Common myeloid progenitor, CD34-positive (primary cell): ENCODE data around the gene AP1M1.

Experiments used
- CTCF ChIA-PET: fragments of 350-600 bp; sonication (Branson Sonifier 250); formaldehyde crosslinking; loops from one replicate; lab custom pipeline; 2021; ENCODE audit warnings: antibody characterized with exemption; lab: Charles Lee
- POLR2A ChIA-PET: fragments of 350-600 bp; sonication (Branson Sonifier 250); formaldehyde crosslinking; loops from one replicate; lab custom pipeline; 2021; ENCODE audit warnings: antibody characterized with exemption; lab: Charles Lee
- DNase-seq, 3 donors: peaks; one replicate each; pipeline versions ENCODE4 v3.0.0 to v3.0.0-alpha.2; 2013
- H3K27ac ChIP-seq, 2 experiments: 1 replicate in 1 of 2; 2 replicates in 1 of 2; pipeline ENCODE4 v1.7.0; 2013; ENCODE audit warnings: inconsistent platforms in 2 of 2, low read length in 2 of 2, mild to moderate bottlenecking in 2 of 2, low read depth in 1 of 2, moderate library complexity in 1 of 2; ENCODE audit not compliant: severe bottlenecking in 2 of 2, insufficient read depth in 1 of 2, poor library complexity in 1 of 2
- H3K27me3 ChIP-seq, 5 experiments: replicated peaks in 2 of 5; 1 replicate in 3 of 5; 2 replicates in 2 of 5; pipeline versions ENCODE4 v1.6.1 to v1.7.0; 2013; ENCODE audit warnings: low read length in 4 of 5, mild to moderate bottlenecking in 2 of 5, moderate library complexity in 2 of 5, inconsistent platforms in 1 of 5; ENCODE audit not compliant: insufficient read depth in 5 of 5, control insufficient read depth in 4 of 5
- H3K36me3 ChIP-seq, 4 experiments: 1 replicate in 2 of 4; 2 replicates in 2 of 4; pipeline versions ENCODE4 v1.6.1 to v1.7.0; 2013; ENCODE audit warnings: low read length in 3 of 4, control low read depth in 1 of 4, mild to moderate bottlenecking in 1 of 4; ENCODE audit not compliant: control insufficient read depth in 4 of 4, insufficient read depth in 4 of 4
- H3K4me1 ChIP-seq, 4 experiments: 1 replicate in 3 of 4; 2 replicates in 1 of 4; pipeline versions ENCODE4 v1.6.1 to v1.7.1; 2013; ENCODE audit warnings: low read length in 3 of 4, mild to moderate bottlenecking in 3 of 4, control low read depth in 1 of 4, inconsistent platforms in 1 of 4, moderate library complexity in 1 of 4; ENCODE audit not compliant: control insufficient read depth in 4 of 4, insufficient read depth in 4 of 4; ENCODE audit errors: control extremely low read depth in 1 of 4
- H3K4me3 ChIP-seq, 7 experiments: 1 replicate in 4 of 7; 2 replicates in 3 of 7; pipeline versions ENCODE4 v1.5.1 to v1.7.0; 2013; ENCODE audit warnings: mild to moderate bottlenecking in 7 of 7, low read length in 6 of 7, moderate library complexity in 6 of 7, inconsistent platforms in 2 of 7, low read depth in 2 of 7, control low read depth in 1 of 7; ENCODE audit not compliant: insufficient read depth in 4 of 7, control insufficient read depth in 1 of 7; ENCODE audit errors: extremely low read depth in 1 of 7
- H3K9me3 ChIP-seq, 5 experiments: 1 replicate in 4 of 5; 2 replicates in 1 of 5; pipeline versions ENCODE4 v1.6.1 to v1.7.1; 2013; ENCODE audit warnings: low read length in 4 of 5, mild to moderate bottlenecking in 2 of 5, inconsistent platforms in 1 of 5, low read depth in 1 of 5, moderate library complexity in 1 of 5; ENCODE audit not compliant: control insufficient read depth in 4 of 5, insufficient read depth in 2 of 5; ENCODE audit errors: control extremely low read depth in 1 of 5
- WGBS: methylation state at CpG from one replicate; pipeline ENCODE4 v1.1.5; 2013; ENCODE audit not compliant: insufficient coverage; 5-methylcytosine and 5-hydroxymethylcytosine counted together

The AP1M1 gene

DNA sequence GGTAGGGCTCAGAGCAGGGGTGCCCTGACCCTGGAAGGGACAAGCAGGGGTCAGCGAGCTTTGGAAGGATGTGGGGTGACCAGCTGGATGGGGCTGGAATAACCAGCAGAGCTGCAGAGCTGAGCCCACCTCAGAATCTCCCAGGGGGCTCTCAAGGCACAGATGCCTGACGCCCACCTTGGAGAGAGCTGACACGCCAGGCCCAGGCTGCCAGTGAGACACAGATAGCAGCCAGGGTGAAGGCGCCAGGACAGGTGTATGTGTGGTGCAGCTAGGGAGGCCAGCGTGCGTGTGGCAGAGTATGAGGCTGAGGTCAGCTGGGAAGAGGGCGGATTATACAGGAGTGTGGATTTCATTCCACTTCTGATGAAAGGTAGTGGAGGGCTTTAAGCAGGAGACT lies 8.9 kb downstream of the AP1M1 start:
- POLR2A ChIA-PET = interaction anchor here (0.7 kb wide), 1 partner anchor 18 kb away, joined by 4 read pairs; no protein-coding TSS in a partner anchor
- Histone ChIP-seq H3K27ac (no peak overlapping the region), H3K4me3 (no peak overlapping the region), H3K36me3 (peaks cover 25 to 92% (median 69%) of the 10 kb centered on the region in 4 experiments), H3K27me3 (no peaks in the 10 kb centered on the region), H3K9me3 (no peaks in the 10 kb centered on the region), H3K4me1 (no peaks in the 10 kb centered on the region)
- CTCF ChIA-PET = interaction anchor here (0.6 to 1.0 kb wide), 3 partner anchors 9 to 210 kb away, joined by 3 to 4 read pairs (median 3); partner anchors contain the start of gene AP1M1
- no peak for DNase-seq
- 98% methylated on average over 7 of the region's 7 CpGs for WGBS

DNA sequence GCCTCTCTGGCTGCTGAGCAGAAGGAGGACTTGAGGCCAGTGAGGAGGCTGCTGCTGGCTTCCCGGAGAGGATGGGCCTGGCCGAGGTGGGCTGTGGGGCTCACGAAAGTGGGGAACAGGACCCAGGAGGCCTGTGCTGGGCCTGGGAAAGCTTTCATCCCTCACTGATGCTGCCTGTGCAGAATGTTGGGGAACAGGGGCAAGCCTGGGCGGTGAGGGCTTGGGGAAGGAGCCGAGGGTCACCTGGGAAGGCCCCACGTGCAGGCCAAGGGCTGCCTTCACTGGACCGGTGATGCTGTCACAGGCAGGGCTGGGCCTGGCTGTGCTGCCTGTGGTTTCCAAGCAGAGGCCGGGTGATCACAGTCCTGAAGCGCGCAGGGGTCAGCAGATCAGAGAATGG lies 9.4 kb downstream of the AP1M1 start:
- Histone ChIP-seq H3K4me1 (no peaks in the 10 kb centered on the region), H3K9me3 (no peaks in the 10 kb centered on the region), H3K4me3 (no peak overlapping the region), H3K27ac (no peak overlapping the region), H3K36me3 (peaks cover 26 to 92% (median 66%) of the 10 kb centered on the region in 4 experiments), H3K27me3 (no peaks in the 10 kb centered on the region)
- CTCF ChIA-PET = interaction anchor here (1.0 kb wide), 2 partner anchors 9 to 210 kb away, joined by 3 to 4 read pairs; partner anchors contain the start of gene AP1M1
- DNase-seq = no peak
- 100% methylated on average over 10 of the region's 10 CpGs for WGBS
- POLR2A ChIA-PET = no interaction called here

DNA sequence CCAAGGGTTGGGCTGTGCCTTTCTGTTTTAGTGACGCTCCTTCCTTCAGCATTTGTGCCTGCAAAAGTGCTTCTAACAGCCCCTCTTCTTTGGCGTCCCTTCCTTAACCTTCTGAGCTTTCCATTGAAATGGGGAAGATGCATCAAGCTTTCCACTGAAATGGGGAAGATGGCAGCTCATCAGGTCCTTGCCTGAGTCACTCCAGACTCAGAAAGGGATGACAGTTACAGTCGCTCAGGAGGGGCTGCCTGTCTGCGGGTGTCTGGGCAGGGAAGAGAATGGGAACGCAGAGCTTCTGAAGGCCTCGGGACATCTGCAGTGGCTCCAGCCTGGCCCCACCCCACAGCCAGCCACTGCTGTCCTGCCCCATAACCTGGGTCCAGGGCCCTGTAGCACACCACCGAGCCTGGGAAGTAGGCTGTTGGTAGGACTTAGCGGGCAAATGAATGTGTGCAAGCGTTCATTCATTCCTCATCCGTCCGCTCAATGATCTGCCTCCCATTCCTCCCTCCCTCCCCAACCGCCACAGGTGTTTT lies 9.8 kb downstream of the AP1M1 start:
- Histone ChIP-seq H3K36me3 (peaks cover 26 to 90% (median 64%) of the 10 kb centered on the region in 4 experiments), H3K27me3 (no peaks in the 10 kb centered on the region), H3K27ac (no peak overlapping the region), H3K4me1 (no peaks in the 10 kb centered on the region), H3K9me3 (no peaks in the 10 kb centered on the region), H3K4me3 (no peak overlapping the region)
- DNase-seq = no peak
- WGBS = 95% methylated on average over 12 of the region's 12 CpGs
- CTCF ChIA-PET = interaction anchor here (1.9 kb wide), 1 partner anchor 179 kb away, joined by 4 read pairs; no protein-coding TSS in a partner anchor
- POLR2A ChIA-PET = interaction anchor here (0.6 kb wide), 1 partner anchor 31 kb away, joined by 4 read pairs; no protein-coding TSS in a partner anchor

DNA sequence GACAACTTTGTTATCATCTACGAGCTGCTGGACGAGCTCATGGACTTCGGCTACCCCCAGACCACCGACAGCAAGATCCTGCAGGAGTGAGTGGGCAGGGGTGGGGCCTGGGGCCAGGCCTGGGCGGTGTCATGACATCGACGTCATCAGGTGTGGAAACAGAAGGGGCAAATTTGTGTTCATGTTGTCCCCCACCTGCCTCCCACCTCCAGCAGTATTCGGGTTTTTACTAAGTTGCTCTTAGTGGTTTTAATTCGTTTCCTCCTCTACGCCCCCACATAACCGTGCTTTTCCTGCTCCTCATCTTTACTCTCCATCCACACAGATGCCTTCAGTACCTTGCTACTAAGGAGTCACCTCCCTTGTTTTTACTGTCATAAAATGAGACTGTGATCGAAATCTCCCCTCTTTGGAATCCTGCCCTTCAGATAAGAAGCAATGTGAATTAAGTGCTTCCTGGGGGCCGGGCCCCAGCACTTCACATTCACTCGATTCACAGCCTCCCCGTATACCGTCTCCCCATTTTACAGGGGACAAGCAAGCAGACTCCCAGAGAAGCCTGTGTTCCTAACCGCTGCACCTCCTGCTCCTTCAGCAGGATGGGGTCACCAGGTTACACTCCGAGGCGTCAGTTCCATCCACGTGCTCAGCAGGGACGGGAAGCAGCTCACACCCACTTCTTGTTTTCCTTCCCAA lies 10.5 kb downstream of the AP1M1 start:
- no peak for DNase-seq
- WGBS = 92% methylated on average over 19 of the region's 21 CpGs
- CTCF ChIA-PET = interaction anchor here (1.9 kb wide), 1 partner anchor 178 kb away, joined by 4 read pairs; no protein-coding TSS in a partner anchor
- Histone ChIP-seq H3K27me3 (no peaks in the 10 kb centered on the region), H3K4me1 (no peaks in the 10 kb centered on the region), H3K9me3 (no peaks in the 10 kb centered on the region), H3K27ac (no peak overlapping the region), H3K36me3 (peaks cover 21 to 87% (median 58%) of the 10 kb centered on the region in 4 experiments), H3K4me3 (no peak overlapping the region)
- POLR2A ChIA-PET = interaction anchor here (0.6 kb wide), 1 partner anchor 30 kb away, joined by 4 read pairs; no protein-coding TSS in a partner anchor

DNA sequence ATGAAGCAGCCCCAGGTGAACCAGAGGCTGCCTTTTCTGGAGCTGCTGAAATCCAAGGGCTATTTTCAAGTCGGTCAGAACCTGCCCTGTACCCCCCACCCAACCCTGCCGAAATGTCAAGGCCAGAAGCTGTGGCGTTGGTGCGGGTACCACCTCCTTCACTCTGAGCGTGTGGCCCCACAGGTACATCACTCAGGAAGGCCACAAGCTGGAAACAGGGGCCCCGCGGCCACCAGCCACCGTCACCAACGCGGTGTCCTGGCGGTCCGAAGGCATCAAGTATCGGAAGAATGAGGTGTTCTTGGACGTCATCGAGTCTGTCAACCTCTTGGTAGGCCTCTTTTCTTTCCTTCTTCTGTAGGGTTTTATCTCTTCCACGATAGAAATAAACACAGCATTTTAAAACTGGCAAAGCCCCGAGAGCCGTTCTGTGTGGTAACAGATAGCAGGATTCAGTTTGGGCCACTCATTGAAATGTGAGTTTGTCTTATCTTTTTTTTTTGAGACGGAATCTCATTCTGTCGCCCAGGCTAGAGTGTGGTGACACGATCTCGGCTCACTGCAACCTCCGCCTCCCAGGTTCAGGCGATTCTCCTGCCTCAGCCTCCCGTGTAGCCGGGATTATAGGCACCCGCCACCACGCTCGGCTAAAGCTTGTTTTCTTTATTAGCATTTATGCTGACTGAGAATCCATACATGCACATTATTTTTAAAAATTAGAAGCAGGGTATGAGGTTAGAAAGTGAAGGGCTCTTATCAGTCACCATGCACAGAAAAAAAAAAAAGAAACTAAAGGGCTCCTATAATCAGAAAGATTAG lies 11.3 kb downstream of the AP1M1 start:
- H3K27ac ChIP-seq = no peak overlapping the region
- POLR2A ChIA-PET = no interaction called here
- peak in 2 of 3 donors; percentile 15 to 51 for DNase-seq
- CTCF ChIA-PET = interaction anchor here (1.9 kb wide), 1 partner anchor 177 kb away, joined by 4 read pairs; no protein-coding TSS in a partner anchor
- H3K9me3 ChIP-seq = no peaks in the 10 kb centered on the region
- WGBS = 96% methylated on average over 21 of the region's 29 CpGs
- peaks cover 21 to 78% (median 51%) of the 10 kb centered on the region in 4 experiments for H3K36me3 ChIP-seq
- no peaks in the 10 kb centered on the region for H3K27me3 ChIP-seq
- H3K4me1 ChIP-seq = no peaks in the 10 kb centered on the region
- no peak overlapping the region for H3K4me3 ChIP-seq

DNA sequence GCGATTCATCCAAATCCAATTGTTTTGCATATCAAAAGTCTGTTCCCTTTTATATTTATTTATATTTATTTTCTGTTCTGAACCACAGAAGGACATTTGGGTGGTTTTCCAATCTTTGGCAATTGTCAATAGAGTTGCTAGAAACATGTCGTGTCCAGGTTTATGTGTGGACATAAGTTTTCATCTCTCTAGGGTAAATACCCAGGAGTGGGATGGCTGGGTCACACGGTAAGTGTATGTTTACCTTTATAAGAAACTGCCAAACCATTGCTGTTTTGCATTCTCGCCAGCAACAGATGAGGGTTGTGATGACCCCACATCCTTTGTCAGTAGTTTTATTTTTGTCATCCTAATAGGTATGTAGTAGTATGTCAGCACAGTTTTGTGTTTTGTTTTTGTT lies 12.5 kb downstream of the AP1M1 start:
- Histone ChIP-seq H3K9me3 (no peaks in the 10 kb centered on the region), H3K27me3 (no peaks in the 10 kb centered on the region), H3K4me3 (no peak overlapping the region), H3K36me3 (peaks cover 21 to 76% (median 47%) of the 10 kb centered on the region in 4 experiments), H3K27ac (no peak overlapping the region), H3K4me1 (no peaks in the 10 kb centered on the region)
- WGBS = 100% methylated on average over 2 of the region's 4 CpGs
- no peak for DNase-seq
- ChIA-PET CTCF (no interaction called here), POLR2A (no interaction called here)
